Measurements from ENCODE around the gene AGR2.

The AGR2 gene

DNA sequence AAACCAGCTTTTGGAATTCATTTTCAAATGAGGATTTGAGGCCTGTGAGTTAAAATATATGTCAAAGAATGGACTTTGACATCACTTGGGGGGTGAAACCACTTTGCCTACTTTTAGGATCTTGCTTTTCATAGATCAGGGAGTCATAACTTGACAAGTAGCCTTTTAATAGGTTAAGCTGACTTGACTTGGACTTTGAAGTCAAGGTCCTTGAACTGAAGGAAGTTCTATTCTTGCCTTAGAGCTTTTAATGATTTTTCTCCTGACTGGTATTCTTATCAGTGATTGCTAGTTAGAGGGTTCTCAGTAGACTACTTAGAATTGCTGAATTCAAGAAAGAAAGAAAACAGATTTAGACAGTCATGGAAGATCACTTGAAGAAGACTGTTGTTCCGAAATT is 17.7 kb downstream of the AGR2 start:
- TF ChIP-seq, protein P1, sequence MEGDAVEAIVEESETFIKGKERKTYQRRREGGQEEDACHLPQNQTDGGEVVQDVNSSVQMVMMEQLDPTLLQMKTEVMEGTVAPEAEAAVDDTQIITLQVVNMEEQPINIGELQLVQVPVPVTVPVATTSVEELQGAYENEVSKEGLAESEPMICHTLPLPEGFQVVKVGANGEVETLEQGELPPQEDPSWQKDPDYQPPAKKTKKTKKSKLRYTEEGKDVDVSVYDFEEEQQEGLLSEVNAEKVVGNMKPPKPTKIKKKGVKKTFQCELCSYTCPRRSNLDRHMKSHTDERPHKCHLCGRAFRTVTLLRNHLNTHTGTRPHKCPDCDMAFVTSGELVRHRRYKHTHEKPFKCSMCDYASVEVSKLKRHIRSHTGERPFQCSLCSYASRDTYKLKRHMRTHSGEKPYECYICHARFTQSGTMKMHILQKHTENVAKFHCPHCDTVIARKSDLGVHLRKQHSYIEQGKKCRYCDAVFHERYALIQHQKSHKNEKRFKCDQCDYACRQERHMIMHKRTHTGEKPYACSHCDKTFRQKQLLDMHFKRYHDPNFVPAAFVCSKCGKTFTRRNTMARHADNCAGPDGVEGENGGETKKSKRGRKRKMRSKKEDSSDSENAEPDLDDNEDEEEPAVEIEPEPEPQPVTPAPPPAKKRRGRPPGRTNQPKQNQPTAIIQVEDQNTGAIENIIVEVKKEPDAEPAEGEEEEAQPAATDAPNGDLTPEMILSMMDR (IDR thresholded peaks at IDR 0.05; ENCODE audit: low read depth, low read length), result no peak
- DNase-seq (ENCODE audit: extremely low read depth, low read depth), result no peak

DNA sequence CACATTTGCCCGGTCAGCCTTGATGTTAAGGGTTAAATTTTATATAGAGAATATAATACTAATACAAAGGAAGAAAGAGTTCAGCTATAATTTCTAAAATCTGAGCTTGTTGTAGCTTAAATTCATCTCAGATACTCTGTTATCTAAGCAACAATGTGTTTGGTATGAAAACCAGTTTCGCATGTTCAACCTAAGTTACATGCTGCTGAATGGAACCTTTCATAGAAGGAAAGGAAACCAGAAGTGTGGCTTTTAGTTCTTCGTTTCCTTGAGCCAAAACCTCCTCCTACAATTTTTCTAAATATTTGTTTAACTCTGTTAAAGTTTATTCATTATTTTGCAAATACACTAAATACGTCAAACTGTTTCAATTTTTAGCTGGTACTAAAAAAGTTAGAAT is 18.5 kb downstream of the AGR2 start:
- no peak for DNase-seq (ENCODE audit: extremely low read depth, low read depth)
- TF ChIP-seq, protein P1 (IDR thresholded peaks at IDR 0.05; ENCODE audit: low read depth, low read length), result no peak

DNA sequence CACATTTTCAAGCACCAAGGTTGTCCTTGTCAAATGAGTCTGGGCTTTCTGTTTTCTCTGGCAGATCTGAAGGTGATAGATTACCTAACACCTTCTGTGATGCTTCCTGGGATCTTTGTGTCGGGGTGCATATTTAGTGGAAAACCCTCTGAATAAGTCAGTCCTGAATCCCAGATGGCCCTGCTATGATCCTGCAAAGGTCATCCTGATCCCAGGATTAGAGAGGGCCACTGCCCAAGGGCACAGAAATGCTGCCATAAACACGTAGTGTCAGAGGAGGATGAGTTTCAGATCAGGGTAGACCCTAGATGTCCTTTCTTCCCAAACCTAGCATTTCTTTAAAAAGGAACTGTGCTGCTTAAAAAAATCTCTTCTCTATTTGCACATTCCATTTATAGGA is 19.0 kb downstream of the AGR2 start:
- DNase-seq (ENCODE audit: extremely low read depth, low read depth), result no peak

DNA sequence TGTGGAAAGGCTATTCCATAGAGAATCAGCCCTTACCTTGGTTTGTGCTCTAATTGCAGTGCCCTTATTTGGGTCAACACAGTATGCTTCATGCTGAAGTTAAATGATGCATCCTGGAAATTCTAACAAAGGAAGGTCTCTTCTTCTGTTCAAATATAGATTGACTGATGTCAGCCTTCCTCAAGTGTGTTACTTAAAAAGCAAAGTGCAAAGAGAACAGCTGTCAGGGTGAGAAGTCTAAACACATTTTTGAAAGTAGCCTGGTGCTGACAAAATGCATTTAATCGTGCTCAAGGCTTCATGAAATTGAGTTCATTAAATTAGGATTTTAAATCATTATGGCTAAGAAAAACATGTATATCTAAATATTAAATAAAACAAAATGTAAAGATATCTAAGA is 19.5 kb downstream of the AGR2 start:
- DNase-seq (ENCODE audit: extremely low read depth, low read depth), result no peak
- TF ChIP-seq, protein P1 (IDR thresholded peaks at IDR 0.05; ENCODE audit: low read depth, low read length), result no peak

More for the DNA sequence above, 19.0 kb downstream of the AGR2 start:
- TF ChIP-seq, protein P1 (IDR thresholded peaks at IDR 0.05; ENCODE audit: low read depth, low read length), result no peak

DNA sequence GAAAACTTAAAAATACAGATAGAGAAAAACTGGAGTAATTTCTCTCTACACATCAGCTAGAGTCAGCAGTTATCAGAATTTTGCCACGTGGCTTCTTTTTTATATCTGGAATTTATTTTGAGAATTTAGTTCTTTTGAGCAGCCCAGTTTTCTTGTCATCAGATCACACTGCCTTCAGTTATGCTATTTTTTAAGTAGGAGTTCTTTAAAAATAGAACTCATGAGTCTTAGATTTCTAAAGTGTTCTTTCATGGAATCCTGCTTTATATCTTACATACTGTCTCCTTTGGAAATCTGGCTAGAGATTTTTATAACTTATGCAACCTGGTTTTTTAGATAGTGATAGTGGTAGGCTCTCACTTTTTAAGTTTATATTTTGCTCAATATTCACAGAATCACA is 24.2 kb downstream of the AGR2 start:
- TF ChIP-seq, protein P1 (IDR thresholded peaks at IDR 0.05; ENCODE audit: low read depth, low read length), result no peak
- no peak for DNase-seq (ENCODE audit: extremely low read depth, low read depth)

DNA sequence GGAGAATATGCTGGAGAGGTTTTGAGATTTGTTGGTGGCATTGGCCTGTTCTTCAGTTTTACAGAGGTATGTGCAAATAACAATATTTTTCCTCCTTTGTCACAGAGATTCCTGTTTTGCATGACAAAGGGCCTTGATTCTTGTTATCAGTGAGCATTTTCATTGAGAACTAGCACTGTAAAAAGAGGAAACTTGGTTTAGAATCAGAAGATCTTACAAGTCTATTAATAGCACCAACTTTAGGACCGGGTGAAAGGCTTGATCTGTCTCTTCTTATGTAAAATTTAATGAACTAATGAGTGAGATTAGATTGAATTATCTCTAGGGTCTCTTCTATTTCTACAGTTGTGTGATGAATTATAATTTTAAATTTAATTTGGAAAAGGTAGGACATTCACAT is 25.7 kb downstream of the AGR2 start:
- DNase-seq (ENCODE audit: extremely low read depth, low read depth), result no peak
- TF ChIP-seq, protein P1 (IDR thresholded peaks at IDR 0.05; ENCODE audit: low read depth, low read length), result no peak

DNA sequence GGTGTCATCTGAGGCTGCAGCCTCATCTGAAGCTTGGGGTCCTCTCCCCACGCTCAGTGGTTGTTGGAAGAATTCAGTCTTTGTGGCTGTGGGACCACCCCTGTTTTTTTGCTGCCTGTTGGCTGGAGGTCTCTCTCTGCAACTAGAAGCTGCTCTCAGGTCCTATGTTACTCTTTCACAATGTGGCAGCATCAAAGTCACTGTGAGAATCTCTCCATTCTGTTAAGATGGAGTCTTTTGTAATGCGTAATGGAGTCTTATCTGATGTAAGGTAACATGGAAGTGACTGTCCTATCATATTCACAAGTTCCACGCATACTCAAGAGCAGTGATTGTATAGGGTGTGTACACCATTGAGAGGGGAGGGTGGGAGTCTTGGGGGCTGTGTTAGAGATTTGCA is 26.3 kb downstream of the AGR2 start:
- no peak for DNase-seq (ENCODE audit: extremely low read depth, low read depth)
- TF ChIP-seq, protein P1 (IDR thresholded peaks at IDR 0.05; ENCODE audit: low read depth, low read length), result no peak

All from AG09319 (cell line).